Activated T-cell treated with anti-CD3 and anti-CD28 coated beads, Interleukin-2, amount 50 U/mL, for 72 hours (primary cell): ENCODE results near the gene PPIB. TPM values are rescaled to one million over a fixed set of nuclear protein-coding genes. Genes with fewer than 3 reads are reported as not detected.

Experiments used
- ATAC-seq, 2 donors: fragments of 150-1000 bp; cut with Tn5 transposase; replicated peaks in 1 of 2; 2 replicates each; pipeline ENCODE4 v1.10.0; 2021; ENCODE audit warnings: moderate library complexity in 2 of 2, mild to moderate bottlenecking in 1 of 2
- DNase-seq, 2 donors: peaks; one replicate each; pipeline ENCODE4 v3.0.0; 2021 to 2022; ENCODE audit warnings: mixed read lengths in 1 of 2
- H3K27ac Mint-ChIP-seq: one replicate; pipeline ENCODE4 v1.8.0; 2022; ENCODE audit warnings: mild to moderate bottlenecking, moderate library complexity, mixed read lengths
- H3K27me3 Mint-ChIP-seq: one replicate; pipeline ENCODE4 v1.8.0; 2022; ENCODE audit warnings: low read depth, mixed read lengths
- H3K36me3 Mint-ChIP-seq, 2 donors: one replicate each; pipeline ENCODE4 v1.8.0; 2022; ENCODE audit warnings: mixed read lengths in 2 of 2, mild to moderate bottlenecking in 1 of 2; ENCODE audit not compliant: insufficient read depth in 2 of 2
- H3K4me1 Mint-ChIP-seq: one replicate; pipeline ENCODE4 v1.8.0; 2022; ENCODE audit warnings: low read depth, mixed read lengths
- H3K4me3 Mint-ChIP-seq, 2 donors: one replicate each; pipeline ENCODE4 v1.8.0; 2022; ENCODE audit warnings: mild to moderate bottlenecking in 2 of 2, mixed read lengths in 2 of 2, moderate library complexity in 2 of 2
- H3K9me3 Mint-ChIP-seq, 2 donors: one replicate each; pipeline ENCODE4 v1.8.0; 2022; ENCODE audit warnings: mixed read lengths in 2 of 2
- total RNA-seq, 2 donors: library from RNA; stranded (reverse); gene quantifications; one replicate each; pipeline ENCODE4 v1.2.3, GENCODE V29; 2022

Gene PPIB
- total RNA-seq, 2 donors from 2014 or later: 228 to 302 TPM

DNA sequence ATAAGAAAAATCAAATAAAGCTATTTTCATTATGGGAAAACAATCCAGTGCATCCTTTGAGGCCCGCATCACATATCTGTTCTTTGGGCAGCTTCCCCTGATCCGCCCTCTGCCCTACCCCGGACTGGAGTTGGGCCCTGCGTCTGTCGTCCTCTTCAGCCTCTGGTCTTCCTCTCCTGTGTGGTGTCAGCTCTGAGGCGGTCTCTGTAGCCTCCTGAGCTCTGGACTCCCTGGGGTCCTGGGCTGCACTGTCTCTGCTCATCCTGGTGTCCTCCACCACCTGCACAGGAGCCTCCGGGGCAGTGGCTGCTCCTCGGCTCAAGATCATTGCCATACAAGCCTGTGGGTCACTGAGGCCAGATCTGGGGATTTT lies 18.6 kb downstream of the PPIB start:
- Mint-ChIP-seq H3K27ac (no peak overlapping the region), H3K4me1 (peaks cover under 1% of the 10 kb centered on the region), H3K36me3 (no peaks in the 10 kb centered on the region), H3K27me3 (no peaks in the 10 kb centered on the region), H3K4me3 (no peak overlapping the region), H3K9me3 (no peaks in the 10 kb centered on the region)
- ATAC-seq (no peak), DNase-seq (no peak)

DNA sequence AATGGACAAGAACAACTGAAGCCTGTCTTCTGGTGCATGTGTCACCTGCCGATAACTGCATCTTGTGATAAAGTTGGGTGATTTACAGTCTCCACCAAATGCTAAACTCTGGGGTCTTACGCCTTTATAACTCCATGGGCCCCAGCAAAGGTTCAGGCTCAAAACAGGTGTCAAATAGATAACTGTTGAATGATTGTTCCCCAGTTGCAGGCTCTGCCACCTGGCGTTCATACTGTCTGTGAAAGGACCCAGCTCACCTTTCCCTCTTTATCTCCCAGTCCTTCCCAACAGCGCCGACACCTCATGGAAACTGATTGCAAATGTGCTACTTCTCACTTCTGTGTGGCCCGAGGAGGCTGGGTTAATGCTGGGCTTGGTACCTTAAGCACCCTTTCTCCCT lies 19.5 kb downstream of the PPIB start:
- Mint-ChIP-seq H3K36me3 (no peaks in the 10 kb centered on the region), H3K27me3 (no peaks in the 10 kb centered on the region), H3K27ac (no peak overlapping the region), H3K9me3 (no peaks in the 10 kb centered on the region), H3K4me3 (no peak overlapping the region), H3K4me1 (no peaks in the 10 kb centered on the region)
- ATAC-seq (no peak), DNase-seq (no peak)

DNA sequence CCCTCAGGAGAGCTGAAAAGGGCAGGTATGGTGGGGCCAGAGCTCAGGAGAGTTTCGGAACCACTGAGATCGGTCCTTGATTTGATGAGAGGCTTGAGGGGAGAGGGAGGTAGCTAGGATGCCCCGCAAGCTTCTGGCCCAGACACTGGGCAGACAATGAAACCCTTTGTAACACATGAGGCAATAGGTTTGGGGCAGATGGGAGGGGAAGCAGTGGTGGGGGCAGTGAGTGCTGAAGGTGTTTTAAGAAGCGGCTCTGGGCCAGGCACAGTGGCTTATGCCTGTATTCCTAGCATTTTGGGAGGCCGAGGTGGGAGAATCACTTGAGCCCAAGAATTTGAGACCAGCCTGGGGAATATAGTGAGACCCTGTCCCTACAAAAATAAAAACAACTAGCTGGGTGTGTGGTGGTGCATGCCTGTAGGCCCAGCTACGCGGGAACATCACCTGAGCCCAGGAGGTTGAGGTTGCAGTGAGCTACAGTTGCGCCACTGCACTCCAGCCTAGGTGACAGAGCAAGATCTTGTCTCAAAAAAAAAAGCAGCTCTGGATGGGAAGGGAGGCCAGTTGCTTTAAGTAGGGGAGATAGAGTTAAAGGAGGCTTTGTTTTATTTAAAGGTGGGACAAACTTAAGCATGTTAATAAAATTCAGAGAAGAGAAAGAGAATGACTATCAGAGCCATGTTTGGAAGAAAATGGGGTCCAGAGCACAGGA lies 20.9 kb downstream of the PPIB start:
- no peaks in the 10 kb centered on the region for H3K27me3 Mint-ChIP-seq
- peaks cover 0 to 1% of the 10 kb centered on the region in 2 donors for H3K36me3 Mint-ChIP-seq

DNA sequence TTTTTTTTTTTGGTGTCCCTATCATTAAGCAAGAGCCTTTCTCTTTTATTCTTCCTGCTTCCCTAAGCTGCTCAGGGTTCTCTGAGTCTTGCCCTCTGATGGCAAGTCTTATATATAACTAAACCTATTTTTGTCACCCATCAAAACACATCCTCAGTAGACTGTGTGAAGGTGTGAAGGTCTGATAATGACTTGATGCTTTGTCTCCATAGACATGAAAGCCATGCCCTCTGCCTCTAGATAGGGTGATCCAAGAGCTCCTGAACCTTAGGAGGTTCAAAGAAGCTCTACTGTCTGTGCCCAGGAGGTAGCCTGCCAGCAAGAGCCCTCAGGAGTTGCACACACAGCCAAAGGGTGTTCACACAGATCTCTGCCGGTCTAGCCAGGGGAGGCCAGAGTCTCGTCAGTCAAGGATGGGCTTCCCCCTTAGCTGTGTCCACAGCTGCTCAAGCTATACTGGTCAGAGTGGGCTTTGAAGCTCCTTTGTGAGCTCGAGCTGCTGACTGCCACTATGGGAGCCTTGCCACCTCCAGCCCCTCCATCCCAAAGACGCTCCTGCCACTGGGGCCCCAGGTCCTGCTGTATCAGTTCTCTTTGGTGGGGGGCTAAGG lies 24.4 kb downstream of the PPIB start:
- ATAC-seq (no peak), DNase-seq (no peak)
- Mint-ChIP-seq H3K4me3 (no peak overlapping the region), H3K36me3 (peaks cover 0 to 1% of the 10 kb centered on the region in 2 donors), H3K27me3 (no peaks in the 10 kb centered on the region), H3K27ac (peak overlapping the region; percentile 54), H3K4me1 (no peaks in the 10 kb centered on the region), H3K9me3 (no peaks in the 10 kb centered on the region)

More for the DNA sequence above, 20.9 kb downstream of the PPIB start:
- peak overlapping the region; percentile 7 for H3K27ac Mint-ChIP-seq
- no peaks in the 10 kb centered on the region for H3K4me1 Mint-ChIP-seq
- no peak overlapping the region for H3K4me3 Mint-ChIP-seq
- no peak for DNase-seq
- H3K9me3 Mint-ChIP-seq: no peaks in the 10 kb centered on the region
- no peak for ATAC-seq

DNA sequence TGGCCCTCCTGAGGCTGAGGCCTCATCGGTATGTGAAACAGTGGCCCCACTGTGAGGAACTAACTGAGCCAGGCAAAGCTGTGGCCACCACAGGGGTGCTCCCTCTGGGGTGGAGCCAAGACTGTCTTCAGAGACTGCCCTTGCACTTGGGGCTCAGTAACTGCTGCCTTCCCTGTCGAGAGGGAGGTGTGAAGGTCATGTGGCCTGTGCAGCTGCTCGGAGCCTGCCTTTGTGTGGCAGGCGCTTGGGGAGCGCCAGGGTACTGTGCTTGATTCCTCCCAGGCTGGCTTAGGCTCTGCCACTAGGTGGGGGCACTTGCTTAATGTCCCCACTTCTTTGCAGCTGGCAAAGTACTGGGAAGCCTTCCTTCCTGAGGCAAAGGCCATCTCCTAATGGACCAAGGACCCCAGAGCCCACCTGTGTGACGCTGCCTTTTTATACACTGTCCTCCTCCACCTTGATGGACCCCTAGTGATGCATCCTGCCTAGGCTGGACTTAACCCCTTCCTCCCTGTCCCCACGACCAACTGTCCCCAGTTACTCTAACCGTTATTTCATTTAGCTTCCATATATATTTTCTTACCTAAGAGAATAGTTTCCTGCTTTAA lies 25.5 kb downstream of the PPIB start:
- Mint-ChIP-seq H3K4me3 (no peak overlapping the region), H3K36me3 (peaks cover 1 to 4% of the 10 kb centered on the region in 2 donors), H3K27ac (no peak overlapping the region), H3K9me3 (no peaks in the 10 kb centered on the region), H3K27me3 (no peaks in the 10 kb centered on the region), H3K4me1 (no peaks in the 10 kb centered on the region)
- no peak for DNase-seq
- no peak for ATAC-seq

DNA sequence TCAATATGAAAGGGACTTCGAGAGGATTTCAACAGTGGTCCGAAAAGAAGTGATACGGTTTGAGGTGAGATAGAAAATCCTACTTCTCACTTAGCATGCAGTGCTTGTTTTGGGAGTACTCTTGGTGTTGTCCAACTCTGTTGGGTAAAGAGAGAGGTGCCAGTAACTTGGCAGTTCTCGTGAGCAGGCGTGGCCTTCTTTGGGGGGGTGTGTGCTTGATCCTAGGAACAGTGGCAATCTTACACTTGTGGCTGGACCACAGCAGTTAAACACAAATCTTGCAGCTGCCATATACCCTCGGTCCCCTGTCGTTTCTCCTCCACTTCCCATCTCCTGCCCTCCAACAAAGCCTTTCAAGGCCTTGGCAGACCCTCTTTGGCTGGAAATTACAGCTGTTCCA lies 26.5 kb downstream of the PPIB start:
- Mint-ChIP-seq H3K4me1 (no peaks in the 10 kb centered on the region), H3K27me3 (no peaks in the 10 kb centered on the region), H3K36me3 (peaks cover 2 to 8% of the 10 kb centered on the region in 2 donors), H3K27ac (no peak overlapping the region), H3K4me3 (no peak overlapping the region), H3K9me3 (no peaks in the 10 kb centered on the region)
- ATAC-seq (no peak), DNase-seq (no peak)

DNA sequence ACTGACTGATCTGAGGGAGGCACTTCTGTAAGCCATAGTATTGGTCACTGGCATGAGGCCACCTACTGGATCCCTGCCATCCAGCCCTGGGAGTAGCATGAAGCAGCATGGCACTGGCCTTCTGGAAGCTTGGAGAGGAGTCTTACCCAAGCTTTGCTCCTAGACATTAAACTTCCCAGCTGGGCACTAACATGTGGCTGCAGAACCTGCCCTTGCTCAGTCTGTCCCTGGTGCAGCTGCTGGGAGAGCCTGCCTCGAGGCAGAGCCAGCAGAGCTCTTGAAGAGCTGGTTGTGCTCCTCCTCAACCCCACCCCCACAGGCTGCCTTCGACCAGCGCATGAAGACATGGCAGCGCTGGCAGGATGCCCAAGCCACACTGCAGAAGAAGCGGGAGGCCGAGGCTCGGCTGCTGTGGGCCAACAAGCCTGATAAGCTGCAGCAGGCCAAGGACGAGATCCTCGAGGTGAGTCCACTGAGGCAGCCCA lies 28.4 kb downstream of the PPIB start:
- ATAC-seq (no peak), DNase-seq (no peak)
- Mint-ChIP-seq H3K27me3 (no peaks in the 10 kb centered on the region), H3K4me1 (no peaks in the 10 kb centered on the region), H3K9me3 (no peaks in the 10 kb centered on the region), H3K4me3 (no peak overlapping the region), H3K36me3 (peaks cover 5 to 12% of the 10 kb centered on the region in 2 donors), H3K27ac (no peak overlapping the region)

DNA sequence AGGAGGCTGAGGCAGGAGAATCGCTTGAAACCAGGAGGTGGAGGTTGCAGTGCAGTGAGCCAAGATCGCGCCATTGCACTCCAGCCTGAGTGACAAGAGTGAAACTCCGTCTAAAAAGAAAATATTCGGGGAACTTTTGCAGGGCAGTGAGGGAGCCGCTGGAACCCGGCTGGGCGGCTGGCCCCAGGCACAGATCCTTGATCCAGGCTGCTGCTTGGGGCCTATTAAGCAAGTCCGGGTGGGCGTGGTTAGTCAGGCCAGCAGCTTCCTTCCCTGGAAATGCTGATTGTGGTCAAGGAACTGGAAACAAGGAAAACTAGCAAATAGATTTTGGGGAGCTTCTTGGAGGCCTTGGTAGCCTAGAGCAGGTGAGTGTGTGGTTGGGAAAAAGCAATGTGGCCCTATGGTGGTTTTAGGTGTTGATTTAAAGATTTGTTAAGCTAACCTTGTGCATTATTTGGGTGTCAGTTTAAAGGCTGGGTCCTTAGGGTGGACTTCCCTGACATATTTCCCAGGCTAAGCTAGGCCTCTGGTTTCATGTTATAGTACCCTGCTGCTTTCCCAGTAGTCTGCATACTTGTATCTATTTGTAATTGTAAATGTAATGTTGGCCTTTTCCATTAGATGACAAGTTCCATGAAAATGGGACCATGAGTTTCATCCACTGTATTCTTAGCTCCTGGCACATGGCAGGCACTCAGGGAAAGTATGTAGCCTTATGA lies 29.0 kb downstream of the PPIB start:
- Mint-ChIP-seq H3K27me3 (no peaks in the 10 kb centered on the region), H3K36me3 (peaks cover 5 to 12% of the 10 kb centered on the region in 2 donors), H3K4me3 (no peak overlapping the region), H3K4me1 (no peaks in the 10 kb centered on the region), H3K9me3 (no peaks in the 10 kb centered on the region), H3K27ac (no peak overlapping the region)
- no peak for DNase-seq
- ATAC-seq: no peak

DNA sequence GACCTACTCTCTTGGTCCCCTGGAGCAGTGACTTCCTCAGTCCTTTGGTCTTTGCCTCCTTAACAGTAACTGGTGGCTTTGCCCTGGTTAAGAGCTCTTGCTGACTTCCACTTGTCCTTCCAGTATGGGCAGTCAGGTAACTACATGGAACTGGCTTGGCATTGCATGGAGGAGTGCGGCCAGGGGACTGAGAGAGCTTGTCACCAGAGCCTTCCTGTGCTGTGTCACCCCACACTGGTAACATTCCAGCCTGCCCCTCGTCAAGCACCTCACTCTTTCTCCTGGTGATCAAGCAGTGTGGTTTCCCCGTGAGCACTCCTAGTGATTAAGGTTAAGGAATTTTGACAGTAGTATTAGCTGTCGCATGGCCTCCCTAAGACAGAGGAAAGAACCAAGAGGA lies 30.6 kb downstream of the PPIB start:
- Mint-ChIP-seq H3K4me3 (no peak overlapping the region), H3K27ac (no peak overlapping the region), H3K9me3 (no peaks in the 10 kb centered on the region), H3K27me3 (no peaks in the 10 kb centered on the region), H3K36me3 (peaks cover 8 to 19% of the 10 kb centered on the region in 2 donors), H3K4me1 (no peaks in the 10 kb centered on the region)
- DNase-seq: no peak
- ATAC-seq: no peak

DNA sequence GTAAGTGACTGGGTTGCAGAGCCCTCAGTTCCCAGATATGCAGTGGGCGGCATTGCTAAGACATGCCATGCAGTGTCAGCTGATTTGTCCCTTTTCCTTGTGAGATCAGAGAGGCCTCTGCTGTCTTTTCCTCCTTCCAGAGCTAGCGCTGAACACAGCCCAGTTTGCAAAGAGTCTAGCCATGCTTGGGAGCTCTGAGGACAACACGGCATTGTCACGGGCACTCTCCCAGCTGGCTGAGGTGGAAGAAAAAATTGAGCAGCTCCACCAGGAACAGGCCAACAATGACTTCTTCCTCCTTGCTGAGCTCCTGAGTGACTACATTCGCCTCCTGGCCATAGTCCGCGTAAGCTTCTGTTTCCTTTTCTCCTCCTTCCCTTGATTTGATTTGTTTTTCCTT lies 31.3 kb downstream of the PPIB start:
- DNase-seq (no peak), ATAC-seq (no peak)
- H3K27ac Mint-ChIP-seq: no peak overlapping the region
- peaks cover 8 to 19% of the 10 kb centered on the region in 2 donors for H3K36me3 Mint-ChIP-seq
- no peaks in the 10 kb centered on the region for H3K9me3 Mint-ChIP-seq
- H3K4me3 Mint-ChIP-seq: no peak overlapping the region
- H3K4me1 Mint-ChIP-seq: no peaks in the 10 kb centered on the region
- no peaks in the 10 kb centered on the region for H3K27me3 Mint-ChIP-seq

DNA sequence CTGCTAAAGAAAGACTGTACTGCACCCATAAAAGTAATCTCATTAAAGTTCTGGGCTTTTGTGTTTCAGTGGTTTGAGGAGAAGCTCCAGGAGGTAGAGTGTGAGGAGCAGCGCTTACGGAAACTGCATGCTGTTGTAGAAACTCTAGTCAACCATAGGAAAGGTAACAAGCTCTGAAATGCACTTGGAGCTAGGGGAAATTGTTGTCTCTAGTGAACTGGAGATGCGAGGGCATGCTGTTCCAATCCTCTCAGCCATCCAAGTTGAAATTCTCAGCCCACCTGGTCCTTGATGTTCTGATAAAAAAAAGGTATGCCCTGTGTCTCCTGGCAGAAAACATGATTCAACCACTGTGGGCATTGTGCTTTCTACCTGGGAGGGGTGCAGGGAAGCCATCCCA lies 32.7 kb downstream of the PPIB start:
- ATAC-seq: no peak
- Mint-ChIP-seq H3K9me3 (no peaks in the 10 kb centered on the region), H3K4me1 (no peaks in the 10 kb centered on the region), H3K27me3 (no peaks in the 10 kb centered on the region), H3K36me3 (peaks cover 8 to 21% of the 10 kb centered on the region in 2 donors), H3K27ac (no peak overlapping the region), H3K4me3 (no peak overlapping the region)
- DNase-seq: no peak

DNA sequence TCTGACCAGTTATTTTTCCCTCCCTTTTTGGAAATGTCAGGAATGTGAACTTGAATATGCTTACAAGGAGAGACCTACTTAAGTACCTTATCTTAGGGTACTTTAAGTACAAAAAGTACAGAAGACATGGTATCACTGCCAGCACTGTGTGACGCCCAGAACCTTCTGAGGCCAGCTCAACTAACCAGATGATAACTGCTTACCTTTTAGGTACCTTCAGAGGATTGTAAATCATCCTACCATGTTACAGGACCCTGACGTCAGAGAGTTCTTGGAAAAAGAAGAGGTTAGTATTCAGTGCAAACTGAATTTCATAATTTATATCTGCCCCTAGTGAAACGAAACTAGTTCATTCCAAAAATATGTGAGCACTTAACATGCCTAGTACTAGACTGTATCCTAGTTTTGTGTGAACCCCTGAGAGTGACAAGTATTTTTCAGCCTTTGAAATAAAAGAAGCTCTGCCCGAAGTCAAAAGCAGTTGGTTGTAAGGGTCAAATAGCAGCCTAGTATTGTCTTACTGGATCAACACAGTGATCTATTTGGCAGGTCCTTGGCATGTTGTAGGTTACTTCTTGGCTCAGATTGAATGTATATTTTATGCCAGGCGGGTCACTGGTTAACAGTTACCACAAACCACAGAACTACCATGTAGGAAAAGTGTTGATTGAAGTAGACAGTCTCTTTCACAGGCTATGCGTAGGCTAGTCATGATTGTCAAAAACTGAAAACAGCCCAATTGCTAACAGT lies 35.1 kb downstream of the PPIB start:
- Mint-ChIP-seq H3K9me3 (no peaks in the 10 kb centered on the region), H3K4me3 (no peak overlapping the region), H3K36me3 (peaks cover 8 to 22% of the 10 kb centered on the region in 2 donors), H3K27me3 (no peaks in the 10 kb centered on the region), H3K4me1 (no peaks in the 10 kb centered on the region), H3K27ac (peak overlapping the region; percentile 46)
- DNase-seq (no peak), ATAC-seq (no peak)
